Gastroesophageal sphincter (tissue), 4 donors: Measurements from ENCODE around the gene CAMK1D. TPM values are rescaled to one million over a fixed set of nuclear protein-coding genes. Genes with fewer than 3 reads are reported as not detected.

Source experiments
- ATAC-seq: fragments of 150-250 bp; one replicate; pipeline ENCODE4 v1.9.1; 2016; ENCODE audit warnings: mild to moderate bottlenecking, moderate library complexity
- H3K27ac ChIP-seq, 4 donors: fragments of 200-600 bp; sonication (generic) in 3 of 4; 1 replicate in 3 of 4; 2 replicates in 1 of 4; pipeline ENCODE4 v1.5.1; 2016 to 2019
- H3K27me3 ChIP-seq: fragments of 200-600 bp; sonication (generic); one replicate; pipeline ENCODE4 v1.5.1; 2019
- H3K36me3 ChIP-seq, 2 donors: fragments of 200-600 bp; sonication (generic); one replicate each; pipeline ENCODE4 v1.5.1; 2019; ENCODE audit warnings: control low read depth in 1 of 2
- H3K4me1 ChIP-seq, 3 donors: fragments of 200-600 bp; sonication (generic); 1 replicate in 2 of 3; 2 replicates in 1 of 3; pipeline ENCODE4 v1.5.1; 2016 to 2019; ENCODE audit warnings: control low read depth in 2 of 3
- H3K4me3 ChIP-seq, 2 donors: fragments of 200-600 bp; sonication (generic); one replicate each; pipeline ENCODE4 v1.5.1; 2019; ENCODE audit warnings: mild to moderate bottlenecking in 1 of 2, moderate library complexity in 1 of 2
- H3K9me3 ChIP-seq, 3 donors: fragments of 200-600 bp; sonication (generic); one replicate each; pipeline ENCODE4 v1.5.1; 2017 to 2019; ENCODE audit warnings: control low read depth in 2 of 3
- EP300 ChIP-seq: sonication (generic); formaldehyde crosslinking; IDR thresholded peaks from one replicate; pipeline ENCODE4 v1.6.1; 2017; ENCODE audit warnings: antibody characterized with exemption, mild to moderate bottlenecking
- POLR2A ChIP-seq, 2 donors: fragments of 450-650 bp; IDR thresholded peaks; one replicate each; pipeline ENCODE4 v1.6.1; 2017; ENCODE audit warnings: antibody characterized with exemption in 2 of 2, mild to moderate bottlenecking in 2 of 2, moderate library complexity in 1 of 2
- POLR2AphosphoS5 ChIP-seq: sonication (generic); formaldehyde crosslinking; IDR thresholded peaks from one replicate; pipeline ENCODE4 v1.6.1; 2017; ENCODE audit warnings: antibody characterized with exemption
- WGBS, 2 donors: methylation state at CpG; one replicate each; pipeline ENCODE4 v1.1.5; 2018; ENCODE audit warnings: low coverage in 1 of 2; 5-methylcytosine and 5-hydroxymethylcytosine counted together
- total RNA-seq, 4 donors: library from RNA; depleted of rRNA; stranded (reverse); fragments of >200 nt; gene quantifications; one replicate each; pipeline ENCODE4 v1.1.0, GENCODE V29; 2016
- TF ChIP-seq, protein P1 (sequence below), 4 experiments: fragments of 200-600 bp in 2 of 4; fragments of 450-650 bp in 2 of 4; sonication (generic) in 1 of 4; IDR thresholded peaks; one replicate each; pipeline ENCODE4 v1.5.1; 2017 to 2019; ENCODE audit warnings: antibody characterized with exemption in 4 of 4, mild to moderate bottlenecking in 2 of 4, moderate library complexity in 2 of 4

The CAMK1D gene
- total RNA-seq, 4 donors from 2014 or later = 11.6 to 18.3 (median 15.3) TPM

GRCh38 chr10:12479437-12479844 lies 130.1 kb downstream of the CAMK1D start:
- no CpG with 5 or more reads among the region's 12 CpGs for WGBS, 2 donors
- Histone ChIP-seq H3K27me3 (no peaks in the 10 kb centered on the region), H3K27ac (no peak overlapping the region), H3K4me3 (no peak overlapping the region), H3K4me1 (peaks cover 0 to 7% (median 0%) of the 10 kb centered on the region in 3 donors), H3K36me3 (no peaks in the 10 kb centered on the region), H3K9me3 (no peaks in the 10 kb centered on the region)
- TF ChIP-seq, protein P1, sequence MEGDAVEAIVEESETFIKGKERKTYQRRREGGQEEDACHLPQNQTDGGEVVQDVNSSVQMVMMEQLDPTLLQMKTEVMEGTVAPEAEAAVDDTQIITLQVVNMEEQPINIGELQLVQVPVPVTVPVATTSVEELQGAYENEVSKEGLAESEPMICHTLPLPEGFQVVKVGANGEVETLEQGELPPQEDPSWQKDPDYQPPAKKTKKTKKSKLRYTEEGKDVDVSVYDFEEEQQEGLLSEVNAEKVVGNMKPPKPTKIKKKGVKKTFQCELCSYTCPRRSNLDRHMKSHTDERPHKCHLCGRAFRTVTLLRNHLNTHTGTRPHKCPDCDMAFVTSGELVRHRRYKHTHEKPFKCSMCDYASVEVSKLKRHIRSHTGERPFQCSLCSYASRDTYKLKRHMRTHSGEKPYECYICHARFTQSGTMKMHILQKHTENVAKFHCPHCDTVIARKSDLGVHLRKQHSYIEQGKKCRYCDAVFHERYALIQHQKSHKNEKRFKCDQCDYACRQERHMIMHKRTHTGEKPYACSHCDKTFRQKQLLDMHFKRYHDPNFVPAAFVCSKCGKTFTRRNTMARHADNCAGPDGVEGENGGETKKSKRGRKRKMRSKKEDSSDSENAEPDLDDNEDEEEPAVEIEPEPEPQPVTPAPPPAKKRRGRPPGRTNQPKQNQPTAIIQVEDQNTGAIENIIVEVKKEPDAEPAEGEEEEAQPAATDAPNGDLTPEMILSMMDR (IDR thresholded peaks at IDR 0.05) = no peak
- TF ChIP-seq POLR2AphosphoS5 (no peak), POLR2A (IDR thresholded peaks at IDR 0.05) (no peak), EP300 (no peak)
- no peak for ATAC-seq

GRCh38 chr10:12479924-12480323 lies 130.6 kb downstream of the CAMK1D start:
- TF ChIP-seq, protein P1 (IDR thresholded peaks at IDR 0.05) = no peak
- TF ChIP-seq POLR2AphosphoS5 (no peak), POLR2A (IDR thresholded peaks at IDR 0.05) (no peak), EP300 (no peak)
- ATAC-seq = no peak
- no peaks in the 10 kb centered on the region for H3K36me3 ChIP-seq
- no peaks in the 10 kb centered on the region for H3K27me3 ChIP-seq
- H3K4me1 ChIP-seq = peaks cover 0 to 12% (median 0%) of the 10 kb centered on the region in 3 donors
- WGBS, 2 donors = 100% methylated on average over 1 of the region's 9 CpGs; no CpG with 5 or more reads in 1 of the 2 donors
- no peaks in the 10 kb centered on the region for H3K9me3 ChIP-seq
- H3K4me3 ChIP-seq = no peak overlapping the region
- no peak overlapping the region for H3K27ac ChIP-seq

GRCh38 chr10:12480440-12480839 lies 131.1 kb downstream of the CAMK1D start:
- no peak for ATAC-seq
- Histone ChIP-seq H3K27ac (no peak overlapping the region), H3K4me1 (peaks cover 0 to 17% (median 0%) of the 10 kb centered on the region in 3 donors), H3K36me3 (no peaks in the 10 kb centered on the region), H3K9me3 (no peaks in the 10 kb centered on the region), H3K27me3 (no peaks in the 10 kb centered on the region), H3K4me3 (no peak overlapping the region)
- TF ChIP-seq POLR2A (IDR thresholded peaks at IDR 0.05) (no peak), POLR2AphosphoS5 (no peak), EP300 (no peak)
- TF ChIP-seq, protein P1 (IDR thresholded peaks at IDR 0.05) = no peak
- WGBS, 2 donors = 80 to 89% methylated on average over 1 to 4 of the region's 4 CpGs

DNA sequence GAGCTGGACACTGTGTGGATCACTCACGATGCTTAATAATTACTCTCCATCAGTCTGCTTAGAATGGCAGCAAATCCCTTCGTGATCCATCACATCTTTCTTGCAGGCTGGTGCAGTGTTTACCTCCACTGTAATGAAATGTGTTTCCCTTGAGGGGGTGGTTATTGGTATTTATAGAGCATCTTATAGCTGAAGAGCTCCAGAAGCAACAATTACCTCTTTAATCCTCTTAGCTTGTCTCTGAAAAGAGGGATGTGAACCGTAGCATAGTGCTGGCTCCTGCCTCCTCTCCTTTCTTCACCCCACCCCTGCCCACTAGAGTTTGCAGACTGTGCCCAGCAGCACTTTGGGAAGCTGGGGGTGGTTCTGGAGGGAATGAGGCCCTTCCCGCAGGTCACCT lies 132.6 kb downstream of the CAMK1D start:
- no peak for ATAC-seq
- H3K4me3 ChIP-seq = no peak overlapping the region
- no peaks in the 10 kb centered on the region for H3K27me3 ChIP-seq
- no peaks in the 10 kb centered on the region for H3K36me3 ChIP-seq
- peaks cover 0 to 22% (median 0%) of the 10 kb centered on the region in 3 donors for H3K4me1 ChIP-seq
- H3K9me3 ChIP-seq = no peaks in the 10 kb centered on the region
- TF ChIP-seq POLR2A (IDR thresholded peaks at IDR 0.05) (no peak), POLR2AphosphoS5 (no peak), EP300 (no peak)
- TF ChIP-seq, protein P1 (IDR thresholded peaks at IDR 0.05) = no peak
- 76 to 90% methylated on average over 2 to 4 of the region's 4 CpGs for WGBS, 2 donors
- no peak overlapping the region for H3K27ac ChIP-seq

GRCh38 chr10:12482587-12482986 lies 133.2 kb downstream of the CAMK1D start:
- H3K27ac ChIP-seq = no peak overlapping the region
- H3K4me1 ChIP-seq = peaks cover 0 to 22% (median 0%) of the 10 kb centered on the region in 3 donors
- 76 to 83% methylated on average over 8 to 12 of the region's 12 CpGs for WGBS, 2 donors
- H3K4me3 ChIP-seq = no peak overlapping the region
- no peak for TF ChIP-seq POLR2A (IDR thresholded peaks at IDR 0.05)
- TF ChIP-seq, protein P1 (IDR thresholded peaks at IDR 0.05) = no peak
- no peak for TF ChIP-seq EP300
- no peak for TF ChIP-seq POLR2AphosphoS5
- ATAC-seq = no peak
- no peaks in the 10 kb centered on the region for H3K9me3 ChIP-seq
- H3K36me3 ChIP-seq = no peaks in the 10 kb centered on the region
- no peaks in the 10 kb centered on the region for H3K27me3 ChIP-seq
